ENCODE measurements around the gene IGSF3. TPM values are rescaled to one million over a fixed set of nuclear protein-coding genes. Genes with fewer than 3 reads are reported as not detected.

IGSF3 gene
- total and polyA plus RNA-seq, 7 donors = 1.8 to 10.2 (median 5.3) TPM

- intact Hi-C loops (cut with DNase I) = no loop called here
- Histone ChIP-seq H3K4me3 (no peak overlapping the region), H3K27me3 (no peaks in the 10 kb centered on the region), H3K36me3 (no peaks in the 10 kb centered on the region), H3K4me1 (peaks cover 0 to 5% (median 4%) of the 10 kb centered on the region in 4 donors), H3K27ac (no peak overlapping the region), H3K9me3 (no peaks in the 10 kb centered on the region)
- DNase-seq = no peak
- TF ChIP-seq POLR2A (IDR thresholded peaks at IDR 0.05) (no peak), POLR2AphosphoS5 (IDR thresholded peaks at IDR 0.05) (no peak), EP300 (IDR thresholded peaks at IDR 0.05) (no peak)
- TF ChIP-seq, protein P1, sequence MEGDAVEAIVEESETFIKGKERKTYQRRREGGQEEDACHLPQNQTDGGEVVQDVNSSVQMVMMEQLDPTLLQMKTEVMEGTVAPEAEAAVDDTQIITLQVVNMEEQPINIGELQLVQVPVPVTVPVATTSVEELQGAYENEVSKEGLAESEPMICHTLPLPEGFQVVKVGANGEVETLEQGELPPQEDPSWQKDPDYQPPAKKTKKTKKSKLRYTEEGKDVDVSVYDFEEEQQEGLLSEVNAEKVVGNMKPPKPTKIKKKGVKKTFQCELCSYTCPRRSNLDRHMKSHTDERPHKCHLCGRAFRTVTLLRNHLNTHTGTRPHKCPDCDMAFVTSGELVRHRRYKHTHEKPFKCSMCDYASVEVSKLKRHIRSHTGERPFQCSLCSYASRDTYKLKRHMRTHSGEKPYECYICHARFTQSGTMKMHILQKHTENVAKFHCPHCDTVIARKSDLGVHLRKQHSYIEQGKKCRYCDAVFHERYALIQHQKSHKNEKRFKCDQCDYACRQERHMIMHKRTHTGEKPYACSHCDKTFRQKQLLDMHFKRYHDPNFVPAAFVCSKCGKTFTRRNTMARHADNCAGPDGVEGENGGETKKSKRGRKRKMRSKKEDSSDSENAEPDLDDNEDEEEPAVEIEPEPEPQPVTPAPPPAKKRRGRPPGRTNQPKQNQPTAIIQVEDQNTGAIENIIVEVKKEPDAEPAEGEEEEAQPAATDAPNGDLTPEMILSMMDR (IDR thresholded peaks at IDR 0.05) = no peak
These were observed 106.0 kb downstream of the IGSF3 start for GRCh38 chr1:116561563-116561962.

GRCh38 chr1:116560704-116561490, 106.6 kb downstream of the IGSF3 start:
- H3K4me1 ChIP-seq = peaks cover 0 to 12% (median 8%) of the 10 kb centered on the region in 4 donors
- H3K36me3 ChIP-seq = no peaks in the 10 kb centered on the region
- no peaks in the 10 kb centered on the region for H3K27me3 ChIP-seq
- 74 to 80% methylated on average over 4 of the region's 4 CpGs for WGBS, 2 donors
- H3K9me3 ChIP-seq = no peaks in the 10 kb centered on the region
- intact Hi-C loops (cut with DNase I) = no loop called here
- no peak overlapping the region for H3K4me3 ChIP-seq
- TF ChIP-seq, protein P1 (IDR thresholded peaks at IDR 0.05) = no peak
- TF ChIP-seq EP300 (IDR thresholded peaks at IDR 0.05) (no peak), POLR2A (IDR thresholded peaks at IDR 0.05) (no peak), POLR2AphosphoS5 (IDR thresholded peaks at IDR 0.05) (no peak)
- no peak for DNase-seq
- no peak overlapping the region for H3K27ac ChIP-seq

DNA sequence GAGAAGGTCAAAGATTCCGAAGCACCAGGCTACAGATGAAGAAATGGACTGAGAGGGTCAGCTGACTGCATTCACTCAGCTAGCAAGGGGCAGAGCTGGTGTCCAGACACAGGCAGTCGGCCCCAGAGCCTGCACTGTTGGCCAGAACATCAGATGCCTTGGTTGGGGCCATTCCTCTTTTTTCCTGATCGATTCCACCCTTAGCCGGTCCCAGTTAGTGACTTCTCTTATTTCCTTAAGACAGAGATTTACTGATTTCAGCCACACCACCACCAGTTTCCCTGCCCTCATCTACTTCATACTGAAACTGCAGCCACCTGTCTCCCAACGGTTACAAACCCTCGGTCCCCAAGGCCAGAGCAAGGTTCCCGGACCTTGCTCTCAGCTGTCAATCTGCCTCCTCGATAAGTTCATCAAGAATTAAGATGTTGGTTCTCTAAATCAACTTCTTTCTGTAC, 108.2 kb downstream of the IGSF3 start:
- intact Hi-C loops (cut with DNase I) = no loop called here
- H3K4me3 ChIP-seq = no peak overlapping the region

GRCh38 chr1:116558571-116558970, 109.0 kb downstream of the IGSF3 start:
- no peak overlapping the region for H3K27ac ChIP-seq
- H3K27me3 ChIP-seq = no peaks in the 10 kb centered on the region
- no peak for TF ChIP-seq POLR2A (IDR thresholded peaks at IDR 0.05)
- H3K4me3 ChIP-seq = no peak overlapping the region
- H3K4me1 ChIP-seq = peaks cover 0 to 16% (median 12%) of the 10 kb centered on the region in 4 donors
- H3K9me3 ChIP-seq = no peaks in the 10 kb centered on the region
- 88 to 90% methylated on average over 1 of the region's 1 CpG for WGBS, 2 donors
- no peaks in the 10 kb centered on the region for H3K36me3 ChIP-seq
- no peak for DNase-seq
- intact Hi-C loops (cut with DNase I) = no loop called here

More for the DNA sequence above, 108.2 kb downstream of the IGSF3 start:
- H3K4me1 ChIP-seq = peaks cover 0 to 16% (median 12%) of the 10 kb centered on the region in 4 donors
- no peak for DNase-seq
- H3K27ac ChIP-seq = no peak overlapping the region
- TF ChIP-seq EP300 (IDR thresholded peaks at IDR 0.05) (no peak), POLR2A (IDR thresholded peaks at IDR 0.05) (no peak), POLR2AphosphoS5 (IDR thresholded peaks at IDR 0.05) (no peak)
- TF ChIP-seq, protein P1 (IDR thresholded peaks at IDR 0.05) = no peak
- no peaks in the 10 kb centered on the region for H3K9me3 ChIP-seq
- 76 to 85% methylated on average over 8 of the region's 8 CpGs for WGBS, 2 donors
- H3K36me3 ChIP-seq = no peaks in the 10 kb centered on the region
- no peaks in the 10 kb centered on the region for H3K27me3 ChIP-seq

GRCh38 chr1:116558140-116558549, 109.4 kb downstream of the IGSF3 start:
- no peak for DNase-seq
- Histone ChIP-seq H3K4me1 (peaks cover 0 to 16% (median 12%) of the 10 kb centered on the region in 4 donors), H3K36me3 (no peaks in the 10 kb centered on the region), H3K27me3 (no peaks in the 10 kb centered on the region), H3K4me3 (no peak overlapping the region), H3K9me3 (no peaks in the 10 kb centered on the region), H3K27ac (no peak overlapping the region)
- 73 to 93% methylated on average over 4 of the region's 4 CpGs for WGBS, 2 donors
- no peak for TF ChIP-seq POLR2A (IDR thresholded peaks at IDR 0.05)
- no peak for TF ChIP-seq EP300 (IDR thresholded peaks at IDR 0.05)
- no peak for TF ChIP-seq POLR2AphosphoS5 (IDR thresholded peaks at IDR 0.05)
- TF ChIP-seq, protein P1 (IDR thresholded peaks at IDR 0.05) = no peak
- intact Hi-C loops (cut with DNase I) = no loop called here

All from sigmoid colon (tissue), 7 donors.